WERI-Rb-1 (cell line): ENCODE data around the gene ZFAND5.
A peak's percentile ranks its signal among the peaks of the same experiment; 100 is the strongest.

Experiments used
- DNase-seq: peaks from one replicate; pipeline ENCODE4 v3.0.0-alpha.2; 2020
- H3K27ac ChIP-seq: fragments of 250-450 bp; sonication (Bioruptor Pico); 2 replicates; pipeline ENCODE4 v1.5.1; 2020; ENCODE audit warnings: mild to moderate bottlenecking, moderate library complexity
- H3K27me3 ChIP-seq: fragments of 250-450 bp; sonication (Bioruptor Pico); 2 replicates; pipeline ENCODE4 v1.5.1; 2021; ENCODE audit warnings: mild to moderate bottlenecking, low read depth, moderate library complexity; ENCODE audit not compliant: insufficient read depth, severe bottlenecking
- H3K36me3 ChIP-seq: fragments of 250-450 bp; sonication (Bioruptor Pico); 2 replicates; pipeline ENCODE4 v1.5.1; 2020; ENCODE audit warnings: mild to moderate bottlenecking, moderate library complexity
- H3K4me3 ChIP-seq: 2 replicates; pipeline ENCODE4 v1.5.1; 2011; ENCODE audit warnings: low read depth, mild to moderate bottlenecking, control low read depth, low read length
- H3K9me3 ChIP-seq: fragments of 250-450 bp; sonication (Bioruptor Pico); 2 replicates; pipeline ENCODE4 v1.5.1; 2021; ENCODE audit warnings: mild to moderate bottlenecking, moderate library complexity; ENCODE audit not compliant: severe bottlenecking
- CTCF ChIP-seq: IDR thresholded peaks from 2 replicates; pipeline ENCODE4 v1.5.1; 2011; ENCODE audit warnings: low read depth, mild to moderate bottlenecking, control low read depth, inconsistent platforms, low read length

The ZFAND5 gene

DNA sequence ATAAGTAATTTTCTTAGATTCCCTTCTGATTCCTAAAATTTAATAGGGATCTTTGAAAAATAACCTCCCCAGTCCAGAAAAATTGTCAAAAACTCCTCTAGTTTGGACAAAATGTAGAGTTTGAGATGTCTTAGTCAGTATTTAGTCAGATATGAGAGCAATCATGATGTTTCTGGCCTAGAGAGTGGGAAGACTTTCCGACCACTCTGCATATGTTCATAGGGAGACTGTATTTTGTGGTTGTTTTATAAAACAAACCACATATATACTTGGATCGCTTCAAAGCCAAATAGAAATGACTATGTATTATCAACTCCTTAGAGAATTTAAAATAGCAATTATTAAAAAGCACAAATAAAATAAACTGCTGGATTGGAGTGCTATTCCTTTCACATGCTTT is 15.8 kb downstream of the ZFAND5 start:
- H3K27ac ChIP-seq = no peak overlapping the region
- no peaks in the 10 kb centered on the region for H3K9me3 ChIP-seq
- H3K36me3 ChIP-seq = peaks cover 9% of the 10 kb centered on the region
- H3K4me3 ChIP-seq = no peak overlapping the region
- H3K27me3 ChIP-seq = no peaks in the 10 kb centered on the region
- TF ChIP-seq CTCF = no peak
- DNase-seq = no peak

GRCh38 chr9:72346333-72346732 is 18.7 kb downstream of the ZFAND5 start:
- no peaks in the 10 kb centered on the region for H3K9me3 ChIP-seq
- no peaks in the 10 kb centered on the region for H3K36me3 ChIP-seq
- DNase-seq = no peak
- TF ChIP-seq CTCF = no peak
- H3K27ac ChIP-seq = no peak overlapping the region
- H3K4me3 ChIP-seq = no peak overlapping the region
- H3K27me3 ChIP-seq = no peaks in the 10 kb centered on the region

- Histone ChIP-seq H3K27ac (no peak overlapping the region), H3K36me3 (no peaks in the 10 kb centered on the region), H3K27me3 (no peaks in the 10 kb centered on the region), H3K9me3 (no peaks in the 10 kb centered on the region), H3K4me3 (no peak overlapping the region)
- TF ChIP-seq CTCF = no peak
- DNase-seq = no peak
Measured at GRCh38 chr9:72338631-72339030, 26.4 kb downstream of the ZFAND5 start.

DNA sequence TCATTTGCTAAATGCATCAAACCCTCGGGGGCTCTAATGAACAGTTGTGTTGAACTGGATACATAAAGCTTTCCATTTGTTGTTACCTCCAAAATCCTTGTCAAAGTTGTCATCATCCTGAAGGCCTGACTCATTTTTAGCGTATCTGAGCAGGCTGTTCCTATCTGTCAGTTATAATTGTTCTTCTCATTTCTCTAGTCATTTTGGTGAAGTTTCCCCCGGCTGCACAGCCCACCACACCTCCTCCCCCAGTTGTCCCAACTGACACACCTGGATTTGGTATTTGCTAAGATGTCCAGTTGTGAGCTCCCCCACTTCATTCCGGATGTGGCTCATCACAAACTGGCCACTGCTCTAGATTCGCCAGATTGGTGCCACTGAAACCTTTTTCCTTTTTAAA is 27.7 kb downstream of the ZFAND5 start:
- H3K27ac ChIP-seq = no peak overlapping the region
- no peak for TF ChIP-seq CTCF
- no peak overlapping the region for H3K4me3 ChIP-seq
- no peaks in the 10 kb centered on the region for H3K27me3 ChIP-seq
- H3K36me3 ChIP-seq = no peaks in the 10 kb centered on the region
- no peak for DNase-seq
- H3K9me3 ChIP-seq = no peaks in the 10 kb centered on the region

- H3K27me3 ChIP-seq = no peaks in the 10 kb centered on the region
- no peak for DNase-seq
- H3K27ac ChIP-seq = no peak overlapping the region
- no peaks in the 10 kb centered on the region for H3K9me3 ChIP-seq
- H3K4me3 ChIP-seq = no peak overlapping the region
- H3K36me3 ChIP-seq = no peaks in the 10 kb centered on the region
- no peak for TF ChIP-seq CTCF
Measured at GRCh38 chr9:72334658-72335337, 30.2 kb downstream of the ZFAND5 start.

GRCh38 chr9:72333709-72334108 is 31.3 kb downstream of the ZFAND5 start:
- no peaks in the 10 kb centered on the region for H3K27me3 ChIP-seq
- TF ChIP-seq CTCF = peak; percentile 50
- peak; percentile 69 for DNase-seq
- H3K4me3 ChIP-seq = no peak overlapping the region
- H3K9me3 ChIP-seq = no peaks in the 10 kb centered on the region
- H3K27ac ChIP-seq = peak overlapping the region; percentile 92
- H3K36me3 ChIP-seq = no peaks in the 10 kb centered on the region
